A549 treated with AZD9567 at 1 μM for 4 hours (cell line): ENCODE results near the gene OPRD1. TPM values are rescaled to one million over a fixed set of nuclear protein-coding genes. Genes with fewer than 3 reads are reported as not detected.

Source experiments
- total RNA-seq: library from RNA; stranded (reverse); fragments of 200-300 nt; extraction: Qiagen RNA extraction; gene quantifications from 5 replicates; pipeline ENCODE4 v1.2.3, GENCODE V29; 2022; ENCODE audit not compliant: insufficient read depth

The OPRD1 gene
- total RNA-seq, result 0.02 to 0.07 TPM (median 0.04 TPM) in 4 of 5 replicates, not detected in the other

DNA sequence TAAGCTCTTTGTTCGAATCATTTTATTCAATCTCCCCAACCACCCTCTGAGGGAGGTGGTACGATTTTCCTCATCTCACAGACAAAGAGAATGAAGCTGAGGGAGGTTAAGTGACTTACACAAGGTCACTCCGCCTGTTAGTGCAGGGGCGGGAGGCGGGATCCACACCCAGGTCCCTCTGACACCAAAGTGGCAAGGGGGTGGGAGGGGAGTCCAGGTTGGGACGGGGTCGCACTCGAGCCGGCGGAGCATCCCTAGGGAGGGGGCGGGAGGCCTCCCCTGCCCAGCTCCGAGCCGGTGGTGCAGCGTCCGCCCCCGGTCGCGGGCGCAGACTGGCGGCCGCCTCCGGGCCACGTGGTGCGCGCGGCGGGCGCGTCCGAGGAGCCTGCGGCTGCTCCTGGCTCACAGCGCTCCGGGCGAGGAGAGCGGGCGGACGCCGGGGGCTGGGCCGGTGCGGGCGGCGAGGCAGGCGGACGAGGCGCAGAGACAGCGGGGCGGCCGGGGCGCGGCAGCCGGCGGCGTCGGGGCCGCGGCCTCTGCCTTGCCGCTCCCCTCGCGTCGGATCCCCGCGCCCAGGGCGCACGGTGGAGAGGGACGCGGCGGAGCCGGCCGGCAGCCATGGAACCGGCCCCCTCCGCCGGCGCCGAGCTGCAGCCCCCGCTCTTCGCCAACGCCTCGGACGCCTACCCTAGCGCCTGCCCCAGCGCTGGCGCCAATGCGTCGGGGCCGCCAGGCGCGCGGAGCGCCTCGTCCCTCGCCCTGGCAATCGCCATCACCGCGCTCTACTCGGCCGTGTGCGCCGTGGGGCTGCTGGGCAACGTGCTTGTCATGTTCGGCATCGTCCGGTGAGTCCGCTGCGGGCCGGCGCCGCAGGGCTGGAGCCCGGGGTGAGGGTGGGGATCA, at the start of gene OPRD1:
Gene OPRD1, plus strand, starts transcription at position 405 of the 903 bp plus-strand sequence. Its CDS starts 214 bp downstream, at position 619.

GRCh38 chr1:28914228-28915030, 102.5 kb downstream of the OPRD1 start, which contains the start of gene EPB41:
Gene EPB41 (plus strand): TSS chr1:28914569. CDS start chr1:28987438, 72,869 bp downstream.

Other genes starting within 250 kb of the OPRD1 start
- gene RAB42, start 219.9 kb upstream of the OPRD1 start, total RNA-seq, result 2.0 to 3.1 TPM (median 2.5 TPM) in 4 of 5 replicates, not detected in the other
- 14.6 to 17.0 TPM (median 15.4 TPM) in 5 replicates for gene TAF12, start 169.1 kb upstream of the OPRD1 start, total RNA-seq
- not detected in 5 replicates for gene RNU11, start 163.6 kb upstream of the OPRD1 start, total RNA-seq
- 5.3 to 7.2 TPM (median 5.4 TPM) in 5 replicates for gene GMEB1, start 143.4 kb upstream of the OPRD1 start, total RNA-seq
- gene YTHDF2, start 75.2 kb upstream of the OPRD1 start, total RNA-seq, result 55.6 to 60.5 TPM (median 56.9 TPM) in 5 replicates
- 3.0 to 5.5 TPM (median 4.0 TPM) in 5 replicates for gene EPB41, start 102.4 kb downstream of the OPRD1 start, total RNA-seq